ENCODE results near the gene RPN2.

RPN2 gene

DNA sequence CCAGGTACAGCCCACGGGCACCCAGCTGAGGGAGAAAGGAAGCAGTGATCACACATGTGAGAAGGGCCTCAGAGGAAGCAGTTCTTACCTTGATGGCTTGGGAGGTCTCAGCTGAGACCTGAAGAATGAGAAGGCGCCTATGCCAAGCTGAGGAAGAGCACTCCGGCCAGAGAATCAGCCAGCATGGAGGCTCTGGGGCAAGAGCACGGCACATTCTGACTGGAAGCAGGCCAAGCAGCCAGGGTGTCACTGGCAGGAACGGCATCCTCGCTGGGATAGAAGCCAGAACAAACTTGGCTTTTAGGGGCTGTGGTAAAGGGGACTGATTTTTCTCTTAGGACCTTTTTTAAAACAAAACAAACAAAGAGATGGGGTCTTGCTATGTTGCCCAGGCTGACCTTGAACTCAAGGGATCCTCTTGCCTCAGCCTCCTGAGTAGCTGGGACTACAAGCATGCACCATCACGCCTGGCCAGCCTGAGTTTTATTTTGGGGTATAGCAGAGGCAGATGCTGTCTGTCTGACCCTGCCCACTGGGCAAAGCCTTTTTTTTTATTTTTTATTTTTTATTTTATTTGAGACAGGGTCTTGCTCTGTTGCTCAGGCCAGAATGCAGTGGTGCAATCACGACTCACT lies 64.9 kb downstream of the RPN2 start:
- DNase-seq = no peak

DNA sequence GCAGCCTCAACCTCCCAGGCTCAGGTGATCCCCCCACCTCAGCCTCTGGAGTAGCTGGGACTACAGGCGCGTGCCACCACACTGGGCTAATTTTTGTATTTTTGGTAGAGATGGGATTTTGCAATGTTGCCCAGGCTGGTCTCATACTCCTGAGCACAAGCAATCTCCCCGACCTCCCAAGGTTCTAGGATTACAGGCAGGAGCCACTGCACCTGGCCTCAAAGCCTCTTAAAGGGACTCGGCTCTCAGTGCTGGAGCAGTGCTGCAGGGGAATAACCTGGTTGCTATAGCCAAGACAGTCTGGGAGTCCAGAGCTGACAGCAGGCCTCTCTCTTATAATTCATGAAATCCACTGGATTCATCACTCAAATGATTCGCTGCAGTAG lies 65.4 kb downstream of the RPN2 start:
- DNase-seq = no peak

- no peak for DNase-seq
Measured at GRCh38 chr20:37245216-37246150, 66.4 kb downstream of the RPN2 start.

GRCh38 chr20:37246736-37247135 lies 67.6 kb downstream of the RPN2 start:
- no peak for DNase-seq

DNA sequence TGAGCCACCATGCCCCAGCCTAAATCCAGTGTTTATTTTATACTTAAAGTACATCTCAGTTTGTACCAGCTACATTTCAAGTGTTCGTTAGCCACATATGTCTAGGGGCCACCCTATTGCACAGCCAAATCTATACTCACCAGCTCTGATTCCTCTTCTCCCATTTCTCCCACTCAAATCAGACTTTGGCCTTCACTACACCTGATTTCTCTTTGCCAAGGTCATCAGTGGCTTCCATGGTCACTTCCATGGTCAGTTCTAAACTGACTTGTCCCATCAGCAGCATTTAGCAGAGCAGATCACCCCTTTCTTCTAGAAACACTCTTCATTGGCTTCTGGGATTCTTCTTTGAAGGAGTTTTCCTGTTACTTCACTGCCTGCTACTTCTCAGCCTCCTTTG lies 68.4 kb downstream of the RPN2 start:
- no peak for DNase-seq

DNA sequence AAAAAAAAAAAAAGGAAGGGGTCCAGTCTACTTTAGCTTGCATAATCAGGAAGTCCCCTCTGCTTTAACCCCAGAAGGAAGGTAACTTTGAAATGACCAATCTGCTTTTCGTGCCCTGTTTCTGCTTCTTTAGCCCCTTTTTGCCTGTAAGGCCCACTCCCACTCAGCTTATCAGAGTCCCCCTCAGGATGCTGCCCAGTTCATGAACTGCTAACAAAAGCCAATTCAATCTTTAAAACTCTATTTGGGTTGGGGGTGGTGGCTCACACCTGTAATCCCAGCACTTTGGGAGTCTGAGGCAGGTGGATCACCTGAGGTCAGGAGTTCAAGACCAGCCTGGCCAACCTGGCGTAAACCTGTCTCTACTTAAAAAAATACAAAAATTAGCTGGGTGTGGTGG lies 70.2 kb downstream of the RPN2 start:
- no peak for DNase-seq

DNA sequence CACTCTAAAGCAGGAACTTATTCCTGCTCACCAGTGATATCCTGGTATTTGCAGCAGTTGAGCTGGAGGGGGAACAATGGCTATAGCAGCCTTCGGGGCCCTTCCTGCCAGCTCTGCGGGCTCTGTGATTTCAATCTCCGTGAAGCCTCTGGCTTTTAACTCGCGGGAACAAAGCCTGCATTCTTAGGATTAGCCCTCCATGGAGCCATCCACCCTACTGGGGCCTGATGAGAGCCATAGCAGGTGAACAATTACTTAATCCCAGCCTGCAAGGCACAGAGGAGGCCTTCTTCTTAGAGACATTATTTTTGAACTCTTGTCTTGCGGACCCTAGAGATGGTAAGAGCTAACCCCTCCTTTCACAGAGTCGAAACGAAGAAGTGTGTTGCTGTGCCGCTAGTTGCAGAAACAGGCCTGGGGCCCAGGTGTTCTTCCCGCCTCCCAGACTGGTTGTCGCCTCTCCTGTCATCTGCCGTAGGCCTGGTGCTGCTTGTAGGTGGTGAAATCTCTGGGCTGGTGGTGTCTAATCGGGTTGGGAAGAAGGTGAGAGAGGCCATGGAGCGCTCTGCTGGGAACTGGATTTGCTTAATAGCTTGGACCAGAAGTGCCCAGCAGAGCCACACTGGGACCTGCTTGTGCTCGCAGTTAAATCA lies 72.8 kb downstream of the RPN2 start:
- no peak for DNase-seq

GRCh38 chr20:37253087-37253486 lies 74.0 kb downstream of the RPN2 start:
- DNase-seq = no peak

DNA sequence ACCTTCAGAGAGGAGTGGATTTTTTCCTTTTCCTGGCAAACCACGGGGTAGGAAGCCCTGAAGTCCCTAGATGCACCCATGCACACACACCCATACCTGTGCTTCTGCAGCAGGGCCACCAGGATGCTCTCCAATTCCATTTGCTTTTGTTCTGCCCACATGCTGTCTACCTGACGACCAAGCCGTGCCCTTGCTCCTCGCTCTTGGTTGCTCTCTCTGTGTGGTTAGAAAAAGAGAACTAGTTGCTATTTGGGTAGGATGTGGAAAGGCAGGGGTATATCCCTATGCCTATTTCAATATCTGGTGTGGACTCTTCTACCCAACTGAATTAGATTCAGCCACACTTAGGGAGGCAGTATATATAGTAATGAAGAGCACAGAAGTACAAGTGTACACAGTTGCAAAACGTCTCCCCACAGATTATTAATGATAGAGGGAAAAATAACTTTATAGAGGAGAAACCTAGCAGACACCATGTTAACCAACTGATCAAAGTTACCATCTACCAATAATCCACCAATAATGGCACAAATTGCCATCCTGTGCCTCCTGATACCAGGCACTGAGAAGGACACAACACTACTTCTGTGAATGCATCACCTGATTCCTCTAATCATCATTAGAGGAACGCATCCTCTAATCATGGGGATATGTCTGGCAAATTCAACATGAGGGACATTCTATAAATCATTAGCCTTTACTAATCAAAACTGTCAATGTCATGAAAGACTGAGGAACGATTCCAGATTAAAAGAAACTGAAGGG lies 75.2 kb downstream of the RPN2 start:
- no peak for DNase-seq

DNA sequence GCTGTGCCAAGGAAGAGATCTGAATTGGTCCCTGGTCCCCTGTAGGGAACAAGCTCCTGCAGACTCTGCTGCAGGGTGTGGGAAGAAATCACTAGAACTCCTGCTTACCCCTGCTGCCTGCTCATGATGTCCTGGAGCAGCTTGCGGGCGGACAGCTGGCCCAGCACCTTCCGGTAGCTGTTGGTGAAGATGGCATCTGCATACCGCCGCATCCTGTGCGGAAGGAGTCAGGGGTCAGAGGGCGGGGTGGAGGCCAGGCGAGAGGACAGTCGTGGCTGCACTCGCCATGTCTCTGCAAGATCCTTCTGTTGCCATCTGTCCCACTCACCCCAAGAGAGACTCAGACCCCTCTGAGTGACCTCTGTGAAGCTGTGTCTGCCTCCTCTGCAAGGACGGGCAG lies 77.2 kb downstream of the RPN2 start:
- DNase-seq = no peak

- no peak for DNase-seq
Measured at GRCh38 chr20:37257530-37257929, 78.4 kb downstream of the RPN2 start.

DNA sequence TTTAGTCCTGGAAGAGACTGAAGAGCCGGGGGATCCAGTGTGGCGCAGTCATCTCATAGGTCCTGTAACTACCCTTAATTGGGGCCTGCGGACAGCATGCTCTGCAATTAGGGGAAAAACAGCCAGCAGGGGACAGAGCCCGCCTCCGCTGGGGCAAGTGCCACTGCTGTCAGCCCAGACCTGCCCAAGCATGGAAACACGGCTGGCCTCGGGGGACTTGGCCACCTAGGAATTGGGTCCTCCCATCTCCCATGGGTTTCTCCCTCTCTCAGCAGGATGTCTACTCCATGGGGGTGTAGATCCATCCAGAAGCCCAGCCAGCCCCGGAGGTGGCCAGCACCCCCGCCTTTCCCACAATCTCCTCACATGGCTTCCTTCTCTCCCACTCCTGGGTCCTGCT lies 78.9 kb downstream of the RPN2 start:
- no peak for DNase-seq

DNA sequence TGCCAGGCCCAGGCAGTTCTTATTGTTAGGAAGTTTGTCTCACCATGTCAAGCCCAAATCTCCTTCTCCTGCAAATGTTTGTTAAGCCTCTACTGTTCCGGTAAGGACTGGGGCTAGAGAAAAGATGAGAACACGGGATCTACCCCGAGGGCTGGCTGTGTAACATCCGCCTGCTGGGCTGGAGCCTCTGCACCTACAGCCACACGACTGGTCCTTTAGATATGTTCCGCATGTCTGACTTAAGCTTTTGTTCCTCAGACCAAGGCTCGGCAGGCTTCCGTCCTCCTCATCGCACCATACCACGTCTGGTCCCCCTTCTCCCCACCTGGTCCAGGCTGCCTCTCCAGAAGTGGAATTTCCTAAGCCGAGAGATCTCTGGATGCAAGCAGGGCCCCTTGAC lies 79.9 kb downstream of the RPN2 start:
- no peak for DNase-seq

GRCh38 chr20:37259865-37260264 lies 80.7 kb downstream of the RPN2 start:
- no peak for DNase-seq

DNA sequence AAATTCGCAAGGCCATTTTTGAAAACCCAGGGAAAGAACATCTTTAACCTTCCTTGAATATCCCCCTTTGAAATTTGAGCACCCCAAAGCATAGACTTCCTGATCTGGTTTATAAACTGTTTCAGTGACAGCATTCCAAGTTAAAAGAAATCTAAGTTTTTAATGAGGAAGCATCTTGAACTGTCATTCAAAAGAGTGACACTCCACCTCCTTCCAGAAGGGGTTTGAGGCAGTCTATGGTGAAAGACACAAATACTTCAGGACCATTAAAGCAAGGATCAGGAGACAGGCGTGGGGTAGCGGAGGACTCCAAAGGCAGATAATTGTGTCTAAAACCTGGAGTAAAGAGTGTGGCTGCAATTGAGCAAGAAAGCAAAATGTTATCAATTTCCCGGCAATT lies 81.8 kb downstream of the RPN2 start:
- no peak for DNase-seq

DNA sequence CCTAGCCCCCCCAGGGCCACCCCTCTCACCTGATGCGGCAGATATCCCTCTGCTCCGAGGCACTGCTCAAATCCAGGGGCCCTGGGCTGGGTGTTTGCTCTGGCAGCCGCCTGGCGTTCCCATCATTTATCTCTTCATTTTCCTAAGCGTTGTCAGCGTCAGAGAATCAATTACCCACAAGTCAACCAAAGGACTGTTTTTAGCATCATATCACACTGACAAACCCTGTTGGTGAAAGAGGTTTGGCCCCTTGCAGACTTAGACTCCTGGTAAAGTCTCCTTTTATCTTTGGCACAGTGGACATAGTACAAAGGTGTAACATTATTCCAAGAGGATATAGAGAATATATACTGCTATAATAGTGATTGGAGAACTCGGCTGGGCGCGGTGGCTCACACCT lies 82.6 kb downstream of the RPN2 start, which contains the start of gene GHRH:
TSS of gene GHRH (minus strand) at position 101 of the 400 bp plus-strand sequence. CDS start 4,925 bp downstream, outside the sequence.
- no peak for DNase-seq

- DNase-seq = no peak
Measured at GRCh38 chr20:37262505-37262904, 83.4 kb downstream of the RPN2 start.

GRCh38 chr20:37263686-37264085 lies 84.6 kb downstream of the RPN2 start:
- DNase-seq = no peak

DNA sequence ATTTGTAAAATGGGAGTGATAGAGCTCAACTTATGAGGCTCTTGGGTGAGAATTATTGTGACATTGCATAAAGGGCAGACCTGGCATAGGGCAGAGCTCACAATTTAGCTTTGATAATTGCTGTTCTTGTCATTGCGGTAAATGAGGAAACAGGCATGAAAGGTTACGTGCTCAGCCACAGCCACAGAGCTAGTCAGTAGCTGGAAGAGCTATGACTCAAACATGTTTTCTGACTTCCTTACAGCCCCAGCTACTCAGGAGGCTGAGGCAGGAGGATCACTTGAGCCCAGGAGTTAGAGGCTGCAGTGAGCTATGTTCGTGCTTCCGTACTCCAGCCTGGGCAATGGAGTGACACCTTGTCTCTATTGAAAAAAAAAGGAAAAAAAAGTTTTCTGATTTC lies 86.0 kb downstream of the RPN2 start:
- no peak for DNase-seq

DNA sequence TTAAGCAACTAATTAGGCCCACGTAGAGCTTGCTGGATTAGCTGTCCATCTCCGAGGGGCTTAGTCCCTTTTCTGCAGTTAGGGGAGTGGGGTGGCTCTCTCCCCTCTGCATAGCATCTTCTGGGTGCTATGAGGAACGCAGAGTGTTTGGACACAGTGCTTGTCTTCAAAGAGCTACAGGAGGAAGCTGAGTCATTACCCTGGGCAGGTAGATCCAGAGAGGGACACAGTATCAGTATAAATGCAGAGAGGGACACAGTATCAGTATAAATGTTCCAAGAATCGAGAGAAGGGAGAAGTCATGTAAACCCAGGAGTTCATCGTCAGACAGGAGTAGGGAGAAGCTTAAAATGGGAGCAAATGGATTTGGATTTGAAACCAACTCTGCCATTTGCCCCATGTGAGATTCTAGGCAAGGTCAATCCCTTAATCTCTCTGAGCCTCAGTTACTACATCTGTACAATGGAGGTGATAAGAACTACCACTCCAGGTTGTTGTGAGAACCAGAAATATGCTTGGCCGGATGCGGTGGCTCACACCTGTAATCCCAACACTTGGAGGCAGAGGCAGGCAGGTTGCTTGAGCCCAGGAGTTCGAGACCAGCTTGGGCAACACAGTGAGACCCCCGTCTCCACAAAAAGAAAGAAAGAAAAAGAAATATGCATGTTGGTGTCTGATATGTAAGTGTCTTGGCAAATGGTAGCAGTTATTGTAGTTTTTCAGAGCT lies 88.0 kb downstream of the RPN2 start:
- DNase-seq = no peak

DNA sequence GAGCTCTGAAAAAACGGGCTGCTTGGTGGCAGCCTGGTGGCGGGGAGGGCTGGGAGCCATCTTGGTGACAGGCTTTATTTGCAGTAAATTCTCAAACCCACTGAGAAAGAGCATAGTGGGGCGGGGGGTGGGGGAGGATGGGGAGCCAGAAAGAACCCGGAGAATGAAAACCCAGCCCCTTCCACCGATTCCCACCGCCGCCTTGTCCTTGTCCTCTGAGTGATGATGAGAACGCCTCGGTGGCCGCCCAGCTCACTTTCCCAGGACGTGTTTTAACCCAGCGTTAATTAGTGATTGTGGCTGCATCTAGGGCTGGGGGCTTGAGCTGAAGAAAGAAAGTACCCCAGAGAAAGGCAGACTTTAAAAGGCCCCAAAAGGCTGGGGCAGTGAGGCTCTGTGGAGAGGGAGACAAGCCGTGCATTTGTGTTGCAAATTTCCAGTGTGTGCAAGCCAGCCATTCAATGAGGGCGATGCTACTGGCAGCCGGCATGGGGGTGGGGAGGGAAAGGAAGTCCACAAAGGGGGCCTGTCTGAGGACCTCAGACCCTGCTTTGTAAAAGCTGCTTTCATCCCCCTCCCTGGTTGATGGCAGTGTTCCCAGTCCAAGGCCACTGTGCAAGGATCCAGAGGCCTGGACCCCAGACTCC lies 88.7 kb downstream of the RPN2 start:
- DNase-seq = no peak

All from effector CD8-positive, alpha-beta T cell (primary cell).